MM.1S (cell line): Measurements from ENCODE around the gene PAK4.

Experiments used
- DNase-seq: peaks from one replicate; pipeline ENCODE4 v3.0.0-alpha.2; 2015
- H2AFZ ChIP-seq: fragments of 300-600 bp; sonication (generic); 2 replicates; pipeline ENCODE4 v1.6.0; 2016; ENCODE audit warnings: antibody characterized with exemption, low read length
- H3F3A ChIP-seq: fragments of 300-600 bp; sonication (generic); 2 replicates; pipeline ENCODE4 v1.6.1; 2016; ENCODE audit warnings: mild to moderate bottlenecking, antibody characterized with exemption, low read length, moderate library complexity, mixed read lengths; ENCODE audit not compliant: insufficient read depth
- H3K27ac ChIP-seq: fragments of 300-600 bp; sonication (generic); 2 replicates; pipeline ENCODE4 v1.5.1; 2016; ENCODE audit warnings: mild to moderate bottlenecking, low read length
- H3K27me3 ChIP-seq: fragments of 300-600 bp; sonication (generic); replicated peaks from 2 replicates; pipeline ENCODE4 v1.6.0; 2016; ENCODE audit warnings: low read length; ENCODE audit not compliant: insufficient read depth
- H3K36me3 ChIP-seq: fragments of 300-600 bp; sonication (generic); replicated peaks from 2 replicates; pipeline ENCODE4 v1.6.1; 2016; ENCODE audit warnings: mild to moderate bottlenecking, low read length, mixed read lengths; ENCODE audit not compliant: insufficient read depth
- H3K4me1 ChIP-seq: fragments of 300-600 bp; sonication (generic); 2 replicates; pipeline ENCODE4 v1.6.1; 2016; ENCODE audit warnings: low read length, mixed read lengths
- H3K4me2 ChIP-seq: fragments of 300-600 bp; sonication (generic); 2 replicates; pipeline ENCODE4 v1.6.0; 2016; ENCODE audit warnings: low read depth, low read length
- H3K4me3 ChIP-seq: fragments of 300-600 bp; sonication (generic); 2 replicates; pipeline ENCODE4 v1.5.1; 2016; ENCODE audit warnings: low read length, mixed read lengths
- H3K79me2 ChIP-seq: fragments of 300-600 bp; sonication (generic); 2 replicates; pipeline ENCODE4 v1.6.1; 2016; ENCODE audit warnings: mixed run types, low read length, mixed read lengths
- H3K9ac ChIP-seq: fragments of 300-600 bp; sonication (generic); 2 replicates; pipeline ENCODE4 v1.6.1; 2016; ENCODE audit warnings: low read length, mixed read lengths
- H3K9me2 ChIP-seq: fragments of 300-600 bp; sonication (generic); replicated peaks from 2 replicates; pipeline ENCODE4 v1.6.1; 2016; ENCODE audit warnings: mild to moderate bottlenecking, low read length, mixed read lengths; ENCODE audit not compliant: insufficient read depth
- H3K9me3 ChIP-seq: fragments of 300-600 bp; sonication (generic); replicated peaks from 2 replicates; pipeline ENCODE4 v1.6.1; 2016; ENCODE audit warnings: mild to moderate bottlenecking, low read length, mixed read lengths; ENCODE audit not compliant: insufficient read depth
- H4K20me1 ChIP-seq: fragments of 300-600 bp; sonication (generic); 2 replicates; pipeline ENCODE4 v1.6.1; 2016; ENCODE audit warnings: mild to moderate bottlenecking, low read length, moderate library complexity, mixed read lengths; ENCODE audit not compliant: insufficient read depth
- EZH2 ChIP-seq: fragments of 300-600 bp; sonication (generic); optimal IDR thresholded peaks from 2 replicates; pipeline ENCODE3; 2017; ENCODE audit warnings: low read depth, mild to moderate bottlenecking, antibody characterized with exemption, low read length, mixed read lengths
- EZH2phosphoT487 ChIP-seq: fragments of 300-600 bp; sonication (generic); IDR thresholded peaks from 2 replicates; pipeline ENCODE4 v1.6.1; 2018; ENCODE audit warnings: antibody characterized with exemption, low read length
- TF ChIP-seq, protein P1 (sequence below): fragments of 300-600 bp; sonication (generic); IDR thresholded peaks from 2 replicates; pipeline ENCODE4 v1.5.1; 2016; ENCODE audit warnings: antibody characterized with exemption, low read length, mixed read lengths

The PAK4 gene

DNA sequence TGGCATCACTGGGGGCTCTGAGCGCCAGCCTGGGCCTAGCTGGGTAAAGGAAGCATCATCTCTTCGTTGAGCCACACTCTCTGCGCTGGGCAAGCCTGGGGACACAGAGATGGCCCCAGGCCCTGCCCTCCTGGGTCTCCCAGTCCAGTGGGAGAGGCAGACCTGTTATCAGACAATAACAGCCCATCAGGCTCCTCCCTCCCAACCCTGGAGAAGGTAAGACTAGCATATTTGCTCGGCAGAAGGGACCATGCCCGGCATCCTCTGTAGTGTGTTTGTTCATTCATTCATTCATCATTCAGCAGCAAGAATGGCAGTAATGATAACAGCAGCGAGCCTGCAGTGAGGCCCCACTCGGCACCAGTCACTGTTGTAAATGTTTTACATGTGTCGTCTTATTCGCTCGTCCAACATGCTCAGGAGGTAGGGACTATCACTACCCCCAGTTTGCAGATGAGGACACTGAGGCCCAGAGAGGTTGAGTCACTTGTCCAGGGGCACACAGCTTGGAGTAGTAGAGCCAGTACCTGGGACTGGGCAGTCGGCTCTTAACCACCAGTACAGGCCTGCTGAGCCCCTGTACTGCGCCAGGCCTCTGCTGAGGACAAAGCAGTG, 33.2 kb downstream of the PAK4 start:
- Histone ChIP-seq H3K4me3 (no peak overlapping the region), H3K79me2 (peaks cover 8% of the 10 kb centered on the region), H2AFZ (no peak overlapping the region), H3K9me2 (no peaks in the 10 kb centered on the region), H3F3A (no peaks in the 10 kb centered on the region), H3K27me3 (no peaks in the 10 kb centered on the region), H3K9me3 (no peaks in the 10 kb centered on the region), H4K20me1 (no peaks in the 10 kb centered on the region), H3K36me3 (no peaks in the 10 kb centered on the region), H3K4me1 (no peaks in the 10 kb centered on the region), H3K27ac (no peak overlapping the region), H3K9ac (no peak overlapping the region), H3K4me2 (no peak overlapping the region)
- no peak for DNase-seq
- TF ChIP-seq EZH2 (no peak), EZH2phosphoT487 (no peak)
- TF ChIP-seq, protein P1, sequence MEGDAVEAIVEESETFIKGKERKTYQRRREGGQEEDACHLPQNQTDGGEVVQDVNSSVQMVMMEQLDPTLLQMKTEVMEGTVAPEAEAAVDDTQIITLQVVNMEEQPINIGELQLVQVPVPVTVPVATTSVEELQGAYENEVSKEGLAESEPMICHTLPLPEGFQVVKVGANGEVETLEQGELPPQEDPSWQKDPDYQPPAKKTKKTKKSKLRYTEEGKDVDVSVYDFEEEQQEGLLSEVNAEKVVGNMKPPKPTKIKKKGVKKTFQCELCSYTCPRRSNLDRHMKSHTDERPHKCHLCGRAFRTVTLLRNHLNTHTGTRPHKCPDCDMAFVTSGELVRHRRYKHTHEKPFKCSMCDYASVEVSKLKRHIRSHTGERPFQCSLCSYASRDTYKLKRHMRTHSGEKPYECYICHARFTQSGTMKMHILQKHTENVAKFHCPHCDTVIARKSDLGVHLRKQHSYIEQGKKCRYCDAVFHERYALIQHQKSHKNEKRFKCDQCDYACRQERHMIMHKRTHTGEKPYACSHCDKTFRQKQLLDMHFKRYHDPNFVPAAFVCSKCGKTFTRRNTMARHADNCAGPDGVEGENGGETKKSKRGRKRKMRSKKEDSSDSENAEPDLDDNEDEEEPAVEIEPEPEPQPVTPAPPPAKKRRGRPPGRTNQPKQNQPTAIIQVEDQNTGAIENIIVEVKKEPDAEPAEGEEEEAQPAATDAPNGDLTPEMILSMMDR = no peak

DNA sequence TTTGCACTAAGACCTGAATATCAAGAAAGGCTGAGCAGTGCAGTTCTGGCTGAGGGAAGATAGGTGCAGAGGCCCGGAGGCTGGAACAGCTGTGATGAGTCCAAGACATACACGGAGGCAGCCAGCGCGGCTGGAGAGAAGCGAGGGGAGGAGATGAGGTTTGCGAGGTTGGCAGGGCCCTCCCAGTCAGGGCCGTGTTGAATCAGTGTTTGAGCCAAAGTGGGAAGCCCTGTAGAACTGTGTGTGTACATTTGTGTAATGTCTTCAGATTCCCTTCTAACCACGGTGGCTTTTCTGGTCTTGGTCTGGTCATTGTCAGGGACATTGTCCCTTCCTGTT, 34.9 kb downstream of the PAK4 start:
- TF ChIP-seq EZH2 (no peak), EZH2phosphoT487 (no peak)
- TF ChIP-seq, protein P1 = no peak
- H3K4me2 ChIP-seq = no peak overlapping the region
- no peaks in the 10 kb centered on the region for H3K4me1 ChIP-seq
- no peaks in the 10 kb centered on the region for H3F3A ChIP-seq
- no peaks in the 10 kb centered on the region for H3K9me2 ChIP-seq
- peaks cover 8% of the 10 kb centered on the region for H3K79me2 ChIP-seq
- no peak overlapping the region for H3K27ac ChIP-seq
- no peak for DNase-seq
- H3K9ac ChIP-seq = no peak overlapping the region
- H3K36me3 ChIP-seq = no peaks in the 10 kb centered on the region
- no peaks in the 10 kb centered on the region for H3K27me3 ChIP-seq
- no peak overlapping the region for H3K4me3 ChIP-seq
- no peaks in the 10 kb centered on the region for H3K9me3 ChIP-seq
- no peaks in the 10 kb centered on the region for H4K20me1 ChIP-seq
- no peak overlapping the region for H2AFZ ChIP-seq

DNA sequence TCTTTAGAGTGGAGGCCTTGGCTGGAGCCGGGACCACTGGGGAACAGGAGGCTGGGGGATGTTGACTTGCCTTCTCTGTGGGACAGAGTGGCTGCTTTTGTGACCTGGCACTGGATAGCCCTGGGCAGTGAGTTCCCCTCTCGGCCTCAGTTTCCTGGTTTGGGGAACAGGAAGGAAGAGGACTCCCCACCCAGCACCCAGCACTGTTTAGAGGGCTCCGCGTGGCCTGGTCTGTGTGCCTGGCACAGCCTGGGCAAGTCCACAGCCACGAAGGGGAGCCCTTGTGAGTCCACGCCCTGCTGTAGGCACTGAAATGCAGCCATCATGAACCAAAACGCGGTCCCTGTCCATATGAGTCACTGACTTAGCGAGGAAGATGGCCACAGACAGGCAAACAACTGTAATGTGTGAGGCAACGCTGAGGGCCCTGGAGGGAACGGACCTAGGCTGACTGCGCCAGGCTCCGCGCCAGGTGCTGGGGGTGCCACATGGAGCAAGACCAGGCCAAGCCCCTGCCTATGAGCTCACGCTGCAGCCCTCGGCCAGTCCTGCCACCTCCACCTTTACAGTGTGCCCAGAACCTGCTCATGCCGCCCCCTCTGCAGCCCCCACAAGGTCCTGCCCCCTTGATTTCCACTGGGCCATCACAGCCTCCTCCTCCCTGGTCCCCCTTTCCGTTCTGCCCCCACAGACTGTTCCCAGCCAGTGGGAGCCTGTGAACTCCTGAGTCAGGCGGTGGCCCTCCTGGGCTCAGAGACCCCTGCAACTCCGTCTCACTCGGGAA, 35.5 kb downstream of the PAK4 start:
- H3K9ac ChIP-seq = no peak overlapping the region

More for the DNA sequence above, 35.5 kb downstream of the PAK4 start:
- H3K4me1 ChIP-seq = no peaks in the 10 kb centered on the region
- no peaks in the 10 kb centered on the region for H4K20me1 ChIP-seq
- H3K27ac ChIP-seq = no peak overlapping the region
- no peak overlapping the region for H3K4me2 ChIP-seq
- no peaks in the 10 kb centered on the region for H3F3A ChIP-seq
- H2AFZ ChIP-seq = no peak overlapping the region
- H3K9me3 ChIP-seq = no peaks in the 10 kb centered on the region
- no peaks in the 10 kb centered on the region for H3K9me2 ChIP-seq
- peaks cover 8% of the 10 kb centered on the region for H3K79me2 ChIP-seq
- no peak for DNase-seq
- H3K27me3 ChIP-seq = no peaks in the 10 kb centered on the region
- no peak overlapping the region for H3K4me3 ChIP-seq
- TF ChIP-seq, protein P1 = no peak
- TF ChIP-seq EZH2 = no peak
- no peaks in the 10 kb centered on the region for H3K36me3 ChIP-seq
